Thoracic aorta (tissue), 2 donors: Measurements from ENCODE around the gene TAPT1. TPM values are rescaled to one million over a fixed set of nuclear protein-coding genes. Genes with fewer than 3 reads are reported as not detected.

Experiments used
- ATAC-seq: fragments of 150-250 bp; one replicate; pipeline ENCODE4 v1.8.0; 2017; ENCODE audit warnings: low read depth; ENCODE audit not compliant: insufficient number of reproducible peaks, low FRiP score
- DNase-seq: peaks from one replicate; pipeline ENCODE4 v3.0.0-alpha.2; 2020; ENCODE audit warnings: low spot score
- H3K27ac ChIP-seq, 2 donors: fragments of 200-600 bp; sonication (generic); 1 replicate in 1 of 2; 2 replicates in 1 of 2; pipeline ENCODE4 v1.5.1; 2016; ENCODE audit warnings: mild to moderate bottlenecking in 2 of 2, moderate library complexity in 2 of 2
- H3K27me3 ChIP-seq: fragments of 200-600 bp; sonication (generic); replicated peaks from 2 replicates; pipeline ENCODE4 v1.6.0; 2016; ENCODE audit warnings: mild to moderate bottlenecking; ENCODE audit not compliant: insufficient read depth
- H3K36me3 ChIP-seq: fragments of 200-600 bp; sonication (generic); one replicate; pipeline ENCODE4 v1.5.1; 2016
- H3K4me1 ChIP-seq, 2 donors: fragments of 200-600 bp; sonication (generic); 1 replicate in 1 of 2; 2 replicates in 1 of 2; pipeline versions ENCODE4 v1.5.1 to v1.6.0; 2016; ENCODE audit warnings: low read depth in 2 of 2, mild to moderate bottlenecking in 1 of 2; ENCODE audit not compliant: control insufficient read depth in 1 of 2
- H3K4me3 ChIP-seq: fragments of 200-600 bp; sonication (generic); 2 replicates; pipeline ENCODE4 v1.5.1; 2016; ENCODE audit warnings: mild to moderate bottlenecking
- H3K9me3 ChIP-seq: fragments of 200-600 bp; sonication (generic); 2 replicates; pipeline ENCODE4 v1.5.1; 2016
- total RNA-seq, 2 donors: library from RNA; depleted of rRNA; stranded (reverse); fragments of >200 nt; gene quantifications; one replicate each; pipeline versions ENCODE4 v1.1.0 to v1.2.3, GENCODE V29; 2016
- TF ChIP-seq, protein P1 (sequence below): fragments of 200-600 bp; sonication (generic); IDR thresholded peaks from one replicate; pipeline ENCODE4 v1.5.1; 2019; ENCODE audit warnings: antibody characterized with exemption

Gene TAPT1
- total RNA-seq, 2 donors from 2014 or later, result 34.4 to 36.0 TPM

DNA sequence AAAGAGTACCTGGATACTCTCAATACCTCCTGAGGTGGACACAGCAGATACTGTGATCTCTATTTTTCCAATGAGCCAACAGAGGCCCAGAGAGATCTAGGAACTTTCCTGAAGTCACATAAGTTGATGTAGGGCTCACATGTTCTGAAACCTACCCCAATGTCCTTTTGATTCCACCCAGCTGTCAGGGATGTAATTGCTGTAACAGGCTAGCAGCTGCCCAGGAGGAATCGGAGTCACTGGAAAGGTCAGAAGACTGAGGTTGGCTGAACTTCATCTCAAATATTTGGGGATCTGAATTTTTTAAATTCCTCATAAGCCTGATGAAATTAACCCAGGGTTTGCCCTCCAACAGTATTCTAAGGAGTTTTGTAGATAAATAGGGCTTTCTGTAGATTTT, 90.0 kb downstream of the TAPT1 start:
- Histone ChIP-seq H3K9me3 (no peaks in the 10 kb centered on the region), H3K27ac (no peak overlapping the region)
- no peak for DNase-seq

DNA sequence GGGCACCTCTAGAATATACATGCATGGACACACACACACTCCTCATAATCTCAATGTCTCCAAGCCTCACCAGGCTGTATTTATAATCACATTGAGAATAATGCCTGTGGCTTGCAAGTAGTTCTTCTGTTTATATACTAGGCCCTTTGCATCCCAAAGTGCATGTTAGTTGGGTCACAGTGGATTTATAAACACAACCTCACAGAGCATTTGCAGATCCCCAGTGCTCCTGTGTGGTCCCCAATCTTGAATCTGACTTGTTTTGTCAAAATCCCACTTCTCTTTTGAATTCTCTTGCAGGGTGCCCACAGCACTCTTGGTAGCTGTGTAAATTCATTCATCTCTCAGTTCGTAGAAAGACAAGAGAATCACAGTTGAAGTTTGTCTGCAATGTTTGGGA, 92.9 kb downstream of the TAPT1 start:
- no peak for DNase-seq
- H3K4me3 ChIP-seq, result no peak overlapping the region
- H3K9me3 ChIP-seq, result no peaks in the 10 kb centered on the region

More for the DNA sequence above, 90.0 kb downstream of the TAPT1 start:
- Histone ChIP-seq H3K27me3 (no peaks in the 10 kb centered on the region), H3K4me3 (no peak overlapping the region), H3K36me3 (no peaks in the 10 kb centered on the region), H3K4me1 (peaks cover 6 to 24% of the 10 kb centered on the region in 2 donors)
- TF ChIP-seq, protein P1, sequence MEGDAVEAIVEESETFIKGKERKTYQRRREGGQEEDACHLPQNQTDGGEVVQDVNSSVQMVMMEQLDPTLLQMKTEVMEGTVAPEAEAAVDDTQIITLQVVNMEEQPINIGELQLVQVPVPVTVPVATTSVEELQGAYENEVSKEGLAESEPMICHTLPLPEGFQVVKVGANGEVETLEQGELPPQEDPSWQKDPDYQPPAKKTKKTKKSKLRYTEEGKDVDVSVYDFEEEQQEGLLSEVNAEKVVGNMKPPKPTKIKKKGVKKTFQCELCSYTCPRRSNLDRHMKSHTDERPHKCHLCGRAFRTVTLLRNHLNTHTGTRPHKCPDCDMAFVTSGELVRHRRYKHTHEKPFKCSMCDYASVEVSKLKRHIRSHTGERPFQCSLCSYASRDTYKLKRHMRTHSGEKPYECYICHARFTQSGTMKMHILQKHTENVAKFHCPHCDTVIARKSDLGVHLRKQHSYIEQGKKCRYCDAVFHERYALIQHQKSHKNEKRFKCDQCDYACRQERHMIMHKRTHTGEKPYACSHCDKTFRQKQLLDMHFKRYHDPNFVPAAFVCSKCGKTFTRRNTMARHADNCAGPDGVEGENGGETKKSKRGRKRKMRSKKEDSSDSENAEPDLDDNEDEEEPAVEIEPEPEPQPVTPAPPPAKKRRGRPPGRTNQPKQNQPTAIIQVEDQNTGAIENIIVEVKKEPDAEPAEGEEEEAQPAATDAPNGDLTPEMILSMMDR, result no peak
- no peak for ATAC-seq

DNA sequence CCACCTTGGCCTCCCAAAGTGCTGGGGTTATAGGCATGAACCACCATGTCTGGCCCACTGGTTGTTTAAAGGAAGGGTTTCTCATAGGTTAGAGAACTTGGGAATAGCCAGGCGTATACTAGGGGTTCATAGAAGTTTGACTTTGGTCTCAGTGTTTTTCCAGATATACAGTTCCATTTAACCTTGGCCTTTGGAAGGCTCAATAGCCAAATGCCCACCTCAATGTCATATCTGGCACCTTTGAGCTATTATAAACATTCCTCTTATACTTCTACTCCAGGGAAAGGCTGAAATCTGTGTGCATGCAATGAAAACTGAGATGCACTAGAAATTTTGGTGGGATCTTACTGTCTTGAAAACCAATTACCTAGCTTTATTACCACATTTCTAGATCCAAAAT, 95.0 kb downstream of the TAPT1 start:
- H3K27ac ChIP-seq, result no peak overlapping the region
- TF ChIP-seq, protein P1, result no peak
- ATAC-seq, result no peak
- H3K36me3 ChIP-seq, result no peaks in the 10 kb centered on the region
- H3K4me1 ChIP-seq, result no peaks in the 10 kb centered on the region
- H3K9me3 ChIP-seq, result no peaks in the 10 kb centered on the region
- H3K27me3 ChIP-seq, result no peaks in the 10 kb centered on the region
- DNase-seq, result no peak
- H3K4me3 ChIP-seq, result no peak overlapping the region

More for the DNA sequence above, 92.9 kb downstream of the TAPT1 start:
- no peak for ATAC-seq
- Histone ChIP-seq H3K27me3 (no peaks in the 10 kb centered on the region), H3K36me3 (no peaks in the 10 kb centered on the region), H3K4me1 (no peaks in the 10 kb centered on the region), H3K27ac (no peak overlapping the region)
- TF ChIP-seq, protein P1, result no peak

DNA sequence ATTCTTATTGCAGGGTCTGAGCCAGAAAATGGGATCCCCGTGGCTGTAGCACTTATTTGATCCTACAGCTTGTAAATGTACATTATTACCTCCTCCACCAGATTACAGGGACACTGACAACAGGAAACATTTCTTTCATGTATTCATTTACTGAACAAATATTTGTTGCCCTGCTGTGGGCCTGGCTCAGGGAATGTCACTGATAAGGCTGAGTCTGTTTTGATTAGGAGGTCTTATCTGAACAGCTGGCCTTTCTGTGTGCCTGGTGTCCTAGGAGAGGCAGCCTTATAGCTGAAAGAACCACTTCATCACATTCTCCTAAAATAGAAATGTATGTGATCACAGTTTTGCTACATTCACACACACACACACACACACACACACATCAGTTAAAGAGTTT, 96.9 kb downstream of the TAPT1 start:
- ATAC-seq, result no peak

DNA sequence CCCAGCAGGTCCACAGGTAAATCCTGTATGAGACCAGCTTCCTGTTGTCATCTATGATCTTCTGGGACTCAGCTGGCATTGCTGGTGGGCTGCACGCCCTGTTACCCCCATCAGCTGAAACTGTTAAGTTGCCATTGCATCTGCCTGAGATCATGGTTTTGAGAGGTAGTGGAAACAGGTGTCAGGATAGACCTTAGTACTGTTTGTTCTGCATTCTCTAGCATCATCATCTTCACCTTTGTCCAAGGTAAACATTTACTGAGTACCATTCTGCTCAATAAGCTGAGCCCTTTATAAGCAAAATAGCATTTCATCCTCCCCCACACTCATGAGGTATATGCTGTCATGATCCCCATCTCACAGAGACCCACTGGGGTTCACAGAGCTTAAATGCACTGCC, 99.6 kb downstream of the TAPT1 start:
- no peak for DNase-seq
- H3K9me3 ChIP-seq, result no peaks in the 10 kb centered on the region
- no peaks in the 10 kb centered on the region for H3K36me3 ChIP-seq
- no peak for ATAC-seq
- H3K27ac ChIP-seq, result no peak overlapping the region
- H3K27me3 ChIP-seq, result no peaks in the 10 kb centered on the region
- H3K4me1 ChIP-seq, result peaks cover 0 to 9% of the 10 kb centered on the region in 2 donors
- H3K4me3 ChIP-seq, result no peak overlapping the region
- TF ChIP-seq, protein P1, result no peak

More for the DNA sequence above, 96.9 kb downstream of the TAPT1 start:
- Histone ChIP-seq H3K4me1 (no peaks in the 10 kb centered on the region), H3K27me3 (no peaks in the 10 kb centered on the region), H3K4me3 (no peak overlapping the region), H3K36me3 (no peaks in the 10 kb centered on the region), H3K27ac (no peak overlapping the region), H3K9me3 (no peaks in the 10 kb centered on the region)
- TF ChIP-seq, protein P1, result no peak
- DNase-seq, result no peak
